Endothelial cell of umbilical vein (primary cell): ENCODE results near the gene TMEM8B. TPM values are rescaled to one million over a fixed set of nuclear protein-coding genes. Genes with fewer than 3 reads are reported as not detected.
A peak's percentile ranks its signal among the peaks of the same experiment; 100 is the strongest.

Experiments used
- BruUV-seq: library from RNA; stranded (reverse); fragments of 400-500 nt; replicated peaks from 2 replicates; lab custom pipeline; 2021; lab: Mats Ljungman, UMichigan
- CTCF ChIA-PET: fragments of 300-600, 350-600 bp; sonication (Branson Sonifier 250); formaldehyde crosslinking; loops from one replicate; lab custom pipeline; 2021; ENCODE audit warnings: antibody characterized with exemption, inconsistent platforms; lab: Charles Lee
- POLR2A ChIA-PET: fragments of 300-600, 350-600 bp; sonication (Branson Sonifier 250); formaldehyde crosslinking; loops from one replicate; lab custom pipeline; 2021; ENCODE audit warnings: antibody characterized with exemption, inconsistent platforms; lab: Charles Lee
- DNase-seq: peaks from one replicate; pipeline ENCODE4 v3.0.0-alpha.2; 2011; ENCODE audit warnings: low read depth, low spot score
- FAIRE-seq: peaks from 2 replicates; lab custom pipeline; 2011; peaks lifted over from hg19 to GRCh38; lab: Jason Lieb, UNC
- H2AFZ ChIP-seq: 2 replicates; pipeline ENCODE4 v1.6.0; 2012; ENCODE audit warnings: low read depth, low read length, control low read depth, inconsistent platforms
- H3K27ac ChIP-seq: 2 replicates; pipeline ENCODE4 v1.5.1; 2011; ENCODE audit warnings: low read depth, mild to moderate bottlenecking, control low read depth, low read length, moderate library complexity; ENCODE audit not compliant: insufficient read depth
- H3K27me3 ChIP-seq, 2 experiments: 2 replicates each; pipeline versions ENCODE4 v1.6.0 to v1.6.1; 2011; ENCODE audit warnings: low read length in 2 of 2, mixed read lengths in 1 of 2; ENCODE audit not compliant: control insufficient read depth in 2 of 2, insufficient read depth in 2 of 2
- H3K36me3 ChIP-seq, 2 experiments: 2 replicates in 1 of 2; 3 replicates in 1 of 2; pipeline ENCODE4 v1.5.1; 2011; ENCODE audit warnings: low read length in 2 of 2, mild to moderate bottlenecking in 1 of 2, moderate library complexity in 1 of 2; ENCODE audit not compliant: control insufficient read depth in 2 of 2, insufficient read depth in 2 of 2; ENCODE audit errors: extremely low read depth in 1 of 2
- H3K4me1 ChIP-seq: 3 replicates; pipeline ENCODE4 v1.5.1; 2011; ENCODE audit warnings: mild to moderate bottlenecking, low read length; ENCODE audit not compliant: control insufficient read depth, insufficient read depth; ENCODE audit errors: extremely low read depth
- H3K4me2 ChIP-seq: 2 replicates; pipeline ENCODE4 v1.6.1; 2011; ENCODE audit warnings: low read length, control low read depth, mixed read lengths; ENCODE audit not compliant: insufficient read depth
- H3K4me3 ChIP-seq, 3 experiments: fragments of 200-600 bp in 1 of 3; sonication (generic), shearing (Covaris generic) in 1 of 3; replicated peaks in 1 of 3; 2 replicates each; pipeline ENCODE4 v1.5.1; 2011 to 2016; ENCODE audit warnings: control low read depth in 3 of 3, low read length in 3 of 3, mild to moderate bottlenecking in 2 of 3, inconsistent platforms in 1 of 3, low read depth in 1 of 3, moderate library complexity in 1 of 3; ENCODE audit not compliant: insufficient read depth in 1 of 3
- H3K79me2 ChIP-seq: 2 replicates; pipeline ENCODE4 v1.6.0; 2012; ENCODE audit warnings: low read length, inconsistent platforms; ENCODE audit not compliant: control insufficient read depth, insufficient read depth
- H3K9ac ChIP-seq: replicated peaks from 2 replicates; pipeline ENCODE3; 2011; ENCODE audit warnings: low read length, control low read depth; ENCODE audit not compliant: insufficient read depth; ENCODE audit errors: extremely low read depth
- H3K9me1 ChIP-seq: replicated peaks from 3 replicates; pipeline ENCODE4 v1.6.0; 2011; ENCODE audit warnings: mild to moderate bottlenecking, low read length; ENCODE audit not compliant: control insufficient read depth, insufficient read depth; ENCODE audit errors: extremely low read depth
- H3K9me3 ChIP-seq: replicated peaks from 2 replicates; pipeline ENCODE4 v1.5.1; 2012; ENCODE audit warnings: low read length, inconsistent platforms; ENCODE audit not compliant: control insufficient read depth, insufficient read depth
- H4K20me1 ChIP-seq: replicated peaks from 2 replicates; pipeline ENCODE3; 2011; ENCODE audit warnings: mild to moderate bottlenecking, low read length; ENCODE audit not compliant: control insufficient read depth, insufficient read depth; ENCODE audit errors: extremely low read depth
- CTCF ChIP-seq, 2 donors: IDR thresholded peaks; 1 replicate in 1 of 2; 2 replicates in 1 of 2; pipeline ENCODE4 v1.5.1; 2011; ENCODE audit warnings: low read length in 2 of 2, mild to moderate bottlenecking in 2 of 2, moderate library complexity in 2 of 2, control low read depth in 1 of 2, inconsistent platforms in 1 of 2, low read depth in 1 of 2; ENCODE audit not compliant: insufficient read depth in 1 of 2; ENCODE audit errors: extremely low read depth in 1 of 2
- EZH2 ChIP-seq: IDR thresholded peaks from 2 replicates; pipeline ENCODE4 v1.6.1; 2012; ENCODE audit warnings: borderline replicate concordance, low read depth, mild to moderate bottlenecking, moderate library complexity, low read length, inconsistent platforms; ENCODE audit not compliant: severe bottlenecking
- FOS ChIP-seq: IDR thresholded peaks from 2 replicates; pipeline ENCODE4 v1.6.1; 2011; ENCODE audit warnings: mild to moderate bottlenecking, low read length, moderate library complexity, borderline replicate concordance; ENCODE audit not compliant: insufficient read depth
- GATA2 ChIP-seq: IDR thresholded peaks from 2 replicates; pipeline ENCODE4 v1.7.0; 2011; ENCODE audit warnings: low read depth, mild to moderate bottlenecking, moderate library complexity, mixed read lengths, low read length; ENCODE audit not compliant: insufficient read length, insufficient read depth
- JUN ChIP-seq: IDR thresholded peaks from 2 replicates; pipeline ENCODE4 v1.6.1; 2011; ENCODE audit warnings: borderline replicate concordance, low read depth; ENCODE audit not compliant: insufficient read length, insufficient read depth
- MYC ChIP-seq: IDR thresholded peaks from one replicate; pipeline ENCODE4 v1.6.1; 2011; ENCODE audit warnings: mild to moderate bottlenecking, low read depth, low read length
- POLR2A ChIP-seq: IDR thresholded peaks from 2 replicates; pipeline ENCODE4 v1.6.1; 2012; ENCODE audit warnings: low read depth, mild to moderate bottlenecking, control low read depth, low read length
- POLR2AphosphoS5 ChIP-seq: IDR thresholded peaks from 2 replicates; pipeline ENCODE4 v1.6.1; 2012; ENCODE audit warnings: low read depth, mild to moderate bottlenecking, control low read depth, low read length, moderate library complexity; ENCODE audit not compliant: insufficient read depth
- dilution Hi-C: fragments of 300-500 bp; cut with MboI; formaldehyde crosslinking; loops from one replicate; pipeline ENCODE4 v1.15.0; 2019; ENCODE audit warnings: low sequenced_read_pairs; ENCODE audit not compliant: extremely low pct_ligation_motif_present
- intact Hi-C: fragments of 100-400 bp; cut with micrococcal nuclease; formaldehyde crosslinking; loops from one replicate; pipeline ENCODE4 v1.10.0; 2022
- polyA plus RNA-seq, 4 experiments: library from polyadenylated mRNA; depleted of rRNA in 3 of 4; stranded (reverse) in 3 of 4; unstranded in 1 of 4; fragments of >200 nt; gene quantifications; 2 replicates each; pipeline versions ENCODE4 v1.2.1 to v1.2.3, GENCODE V29; 2011 to 2012; ENCODE audit warnings: missing spikeins in 1 of 4
- total RNA-seq: library from RNA; stranded (reverse); gene quantifications from 2 replicates; pipeline ENCODE4 v1.2.3, GENCODE V29; 2021
- TF ChIP-seq, protein P1 (sequence below): IDR thresholded peaks from 2 replicates; pipeline ENCODE4 v1.6.1; 2011; ENCODE audit not compliant: insufficient read depth, insufficient read length

Gene TMEM8B
- total and polyA plus RNA-seq, 2 donors (not counting 3 experiments of a cell fraction or from before 2014, with no cell fraction given) = 2.5 to 3.6 TPM

DNA sequence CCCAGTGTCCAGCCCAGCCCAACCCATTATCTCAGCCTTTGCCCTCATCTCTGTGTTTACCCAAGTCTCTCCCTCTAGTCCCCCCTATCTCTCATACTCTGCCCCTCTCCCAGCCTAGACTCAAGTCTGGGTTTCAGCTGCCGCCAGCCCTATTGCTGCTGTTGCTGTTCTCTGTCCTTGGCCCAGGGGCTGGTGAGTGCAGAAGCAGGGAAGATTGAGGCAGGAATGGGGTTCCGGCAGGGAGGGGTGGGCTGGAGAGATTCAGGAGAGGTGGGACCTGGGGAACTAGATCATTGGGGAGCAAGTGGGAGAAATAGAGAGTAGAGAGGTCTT is 702 bp downstream of the TMEM8B start:
- dilution Hi-C loops (no loop called here), intact Hi-C loops (loop anchor here (5.0 kb wide), 1 partner anchor 118 kb away; no protein-coding TSS in a partner anchor)
- H3K27ac ChIP-seq = no peak overlapping the region
- no peaks in the 10 kb centered on the region for H4K20me1 ChIP-seq
- H3K4me3 ChIP-seq = peak overlapping the region in 1 of 3 experiments; percentile 60
- H3K9me1 ChIP-seq = no peaks in the 10 kb centered on the region
- H3K27me3 ChIP-seq = no peaks in the 10 kb centered on the region
- FAIRE-seq = no peak
- ChIA-PET CTCF (interaction anchor here (1.0 to 7.6 kb wide), 4 partner anchors 12 to 52 kb away, joined by 5 to 277 read pairs (median 108); partner anchors contain the start of gene NPR2), POLR2A (no interaction called here)
- no peaks in the 10 kb centered on the region for H3K9me3 ChIP-seq
- peaks cover 9% of the 10 kb centered on the region for H3K4me1 ChIP-seq
- peak overlapping the region; percentile 64 for H3K9ac ChIP-seq
- no peak for TF ChIP-seq GATA2
- peak overlapping the region; percentile 97 for H2AFZ ChIP-seq
- H3K36me3 ChIP-seq = no peaks in the 10 kb centered on the region
- DNase-seq = no peak
- peak overlapping the region; percentile 32 for H3K4me2 ChIP-seq
- no peaks in the 10 kb centered on the region for H3K79me2 ChIP-seq
- no TSS peak for BruUV-seq

DNA sequence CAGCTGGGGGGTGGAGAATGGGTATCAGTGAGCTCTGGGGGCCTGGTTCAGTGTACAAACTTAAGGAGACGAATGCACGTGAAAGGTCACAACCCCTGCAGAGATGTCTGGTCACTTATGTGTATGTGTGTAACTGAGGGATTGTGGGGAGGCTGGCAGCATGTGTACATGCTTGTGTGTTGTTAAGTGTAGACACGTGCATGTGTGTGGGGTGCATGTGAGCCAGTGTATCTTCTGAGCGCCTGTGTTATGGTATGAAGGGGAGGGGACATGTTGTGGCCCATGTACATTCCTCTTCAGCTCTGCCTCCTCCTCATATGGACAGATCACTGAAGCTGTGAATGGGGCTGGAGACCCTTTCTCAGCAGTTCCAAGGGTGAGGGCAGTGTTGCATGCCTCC is 2.0 kb downstream of the TMEM8B start:
- H4K20me1 ChIP-seq = no peaks in the 10 kb centered on the region
- no peak overlapping the region for H3K9ac ChIP-seq
- intact Hi-C loops (no loop called here), dilution Hi-C loops (no loop called here)
- no peak overlapping the region for H3K27ac ChIP-seq
- TF ChIP-seq POLR2A (no peak), FOS (no peak), EZH2 (no peak), JUN (no peak), POLR2AphosphoS5 (no peak), GATA2 (no peak), MYC (no peak), CTCF (IDR thresholded peaks at IDR 0.05; ENCODE audit: extremely low read depth in 1 of 2, insufficient read depth in 1 of 2, low read depth in 1 of 2, low read length in 2 of 2) (no peak)
- TF ChIP-seq, protein P1, sequence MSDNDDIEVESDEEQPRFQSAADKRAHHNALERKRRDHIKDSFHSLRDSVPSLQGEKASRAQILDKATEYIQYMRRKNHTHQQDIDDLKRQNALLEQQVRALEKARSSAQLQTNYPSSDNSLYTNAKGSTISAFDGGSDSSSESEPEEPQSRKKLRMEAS = no peak
- no peaks in the 10 kb centered on the region for H3K9me1 ChIP-seq
- H3K79me2 ChIP-seq = no peaks in the 10 kb centered on the region
- H2AFZ ChIP-seq = no peak overlapping the region
- H3K4me1 ChIP-seq = peaks cover 9% of the 10 kb centered on the region
- BruUV-seq = no TSS peak
- H3K27me3 ChIP-seq = no peaks in the 10 kb centered on the region
- no peak overlapping the region for H3K4me2 ChIP-seq
- DNase-seq (no peak), FAIRE-seq (no peak)
- H3K36me3 ChIP-seq = no peaks in the 10 kb centered on the region
- no peaks in the 10 kb centered on the region for H3K9me3 ChIP-seq
- no peak overlapping the region for H3K4me3 ChIP-seq
- POLR2A ChIA-PET = no interaction called here
- CTCF ChIA-PET = interaction anchor here (1.2 to 2.5 kb wide), 4 partner anchors 17 to 114 kb away, joined by 3 to 13 read pairs (median 4); no protein-coding TSS in a partner anchor
